Stimulated activated effector memory CD8-positive, alpha-beta T cell treated with anti-CD3 and anti-CD28 coated beads, Interleukin-12 subunit alpha, Interleukin-12 subunit beta, amount 100 ng/mL, for 72 hours (primary cell): ENCODE measurements around the gene SCGB1A1.
A peak's percentile ranks its signal among the peaks of the same experiment; 100 is the strongest.

Source experiments
- ATAC-seq: fragments of 150-1000 bp; cut with Tn5 transposase; 2 replicates; pipeline ENCODE4 v1.10.0; 2021
- DNase-seq, 2 donors: peaks; one replicate each; pipeline ENCODE4 v3.0.0; 2021 to 2022; ENCODE audit warnings: low spot score in 2 of 2
- H3K27ac Mint-ChIP-seq: one replicate; pipeline ENCODE4 v1.8.0; 2022; ENCODE audit warnings: mild to moderate bottlenecking, mixed read lengths
- H3K36me3 Mint-ChIP-seq: one replicate; pipeline ENCODE4 v1.8.0; 2022; ENCODE audit warnings: mild to moderate bottlenecking, mixed read lengths
- H3K4me1 Mint-ChIP-seq: one replicate; pipeline ENCODE4 v1.8.0; 2022; ENCODE audit warnings: mixed read lengths
- H3K4me3 Mint-ChIP-seq: one replicate; pipeline ENCODE4 v1.8.0; 2022; ENCODE audit warnings: mild to moderate bottlenecking, mixed read lengths
- H3K9me3 Mint-ChIP-seq: one replicate; pipeline ENCODE4 v1.8.0; 2022; ENCODE audit warnings: mixed read lengths

Gene SCGB1A1

GRCh38 chr11:62427630-62428233 lies 8.9 kb downstream of the SCGB1A1 start:
- peaks cover 7% of the 10 kb centered on the region for H3K36me3 Mint-ChIP-seq
- H3K27ac Mint-ChIP-seq = peak overlapping the region; percentile 83
- H3K4me3 Mint-ChIP-seq = peak overlapping the region; percentile 47
- ATAC-seq (peak; percentile 77), DNase-seq (peak in 1 of 2 donors; percentile 56)
- no peaks in the 10 kb centered on the region for H3K9me3 Mint-ChIP-seq
- peaks cover 41% of the 10 kb centered on the region for H3K4me1 Mint-ChIP-seq

DNA sequence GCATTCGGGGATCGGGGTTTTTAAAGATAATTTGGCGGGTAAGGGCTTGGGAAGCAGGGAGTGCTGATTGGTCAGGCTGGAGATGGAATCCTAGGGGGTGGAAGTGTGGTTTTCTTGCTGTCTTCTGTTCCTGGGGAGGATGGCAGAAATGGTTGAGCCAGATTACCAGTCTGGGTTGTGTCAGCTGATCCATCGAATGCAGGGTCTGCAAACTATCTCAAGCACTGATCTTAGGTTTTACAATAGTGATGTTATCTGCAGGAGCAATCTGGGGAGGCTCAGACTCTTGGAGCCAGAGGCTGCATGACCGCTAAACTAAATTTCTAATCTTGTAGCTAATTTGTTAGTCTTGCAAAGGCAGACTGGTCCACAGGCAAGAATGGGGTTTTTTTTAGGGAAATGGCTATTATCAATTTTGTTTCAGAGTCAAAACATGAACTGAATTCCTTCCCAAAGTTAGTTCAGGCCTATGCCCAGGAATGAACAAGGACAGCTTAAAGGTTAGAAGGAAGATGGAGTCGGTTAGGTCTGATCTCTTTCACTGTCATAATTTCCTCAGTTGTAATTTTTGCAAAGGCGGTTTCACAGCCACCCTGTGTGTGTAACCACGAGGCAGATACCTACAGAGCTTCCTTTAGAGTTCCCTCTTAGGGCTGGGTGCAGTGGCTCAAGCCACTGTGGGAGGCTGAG lies 10.2 kb downstream of the SCGB1A1 start:
- peaks cover 41% of the 10 kb centered on the region for H3K4me1 Mint-ChIP-seq
- no peak overlapping the region for H3K27ac Mint-ChIP-seq
- H3K4me3 Mint-ChIP-seq = no peak overlapping the region
- no peak for DNase-seq
- H3K36me3 Mint-ChIP-seq = peaks cover 7% of the 10 kb centered on the region
- no peak for ATAC-seq
- no peaks in the 10 kb centered on the region for H3K9me3 Mint-ChIP-seq

DNA sequence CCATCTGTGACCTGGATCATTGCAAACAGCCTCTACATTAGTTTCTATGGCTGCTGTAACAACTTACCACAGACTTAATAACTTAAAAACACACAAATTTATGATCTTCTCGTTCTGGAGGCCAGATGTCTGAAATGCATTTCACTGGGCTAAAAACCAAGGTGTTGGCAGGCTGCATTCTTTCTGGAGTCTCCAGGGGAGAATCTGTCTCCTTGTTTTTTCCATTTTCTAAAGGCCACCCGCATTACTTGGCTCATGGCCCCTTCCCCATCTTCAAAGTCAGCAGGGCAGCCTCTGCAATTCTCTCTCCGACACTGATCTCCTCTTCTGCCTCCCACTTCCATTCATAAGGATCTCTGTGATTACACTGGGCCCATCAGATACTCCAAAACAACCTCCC lies 11.6 kb downstream of the SCGB1A1 start:
- no peak overlapping the region for H3K4me3 Mint-ChIP-seq
- ATAC-seq (no peak), DNase-seq (no peak)
- no peaks in the 10 kb centered on the region for H3K36me3 Mint-ChIP-seq
- H3K4me1 Mint-ChIP-seq = peaks cover 35% of the 10 kb centered on the region
- H3K9me3 Mint-ChIP-seq = no peaks in the 10 kb centered on the region
- peak overlapping the region; percentile 2 for H3K27ac Mint-ChIP-seq

- Mint-ChIP-seq H3K4me1 (peaks cover 30% of the 10 kb centered on the region), H3K9me3 (no peaks in the 10 kb centered on the region), H3K4me3 (no peak overlapping the region), H3K27ac (peak overlapping the region; percentile 2), H3K36me3 (no peaks in the 10 kb centered on the region)
- DNase-seq = no peak
- ATAC-seq = no peak
Observed at GRCh38 chr11:62431171-62431901, 12.5 kb downstream of the SCGB1A1 start.

DNA sequence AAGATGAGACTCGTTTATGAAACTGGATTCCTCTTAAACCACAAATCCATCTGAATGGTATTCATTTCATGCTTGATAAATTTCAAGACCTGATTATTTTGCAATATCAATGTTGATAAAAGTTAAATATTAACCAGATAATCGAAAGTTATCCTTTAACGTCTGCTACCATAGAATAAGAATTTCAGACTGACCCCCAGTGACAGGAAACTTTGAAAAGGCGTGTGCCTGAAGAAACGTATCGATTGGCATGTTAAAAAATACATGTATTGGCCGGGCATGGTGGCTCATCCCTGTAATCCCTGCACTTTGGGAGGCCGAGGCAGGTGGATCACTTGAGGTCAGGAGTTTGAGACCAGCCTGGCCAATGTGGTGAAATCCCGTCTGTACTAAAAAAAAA lies 13.9 kb downstream of the SCGB1A1 start:
- ATAC-seq (no peak), DNase-seq (no peak)
- H3K4me3 Mint-ChIP-seq = no peak overlapping the region
- H3K9me3 Mint-ChIP-seq = no peaks in the 10 kb centered on the region
- H3K4me1 Mint-ChIP-seq = peaks cover 18% of the 10 kb centered on the region
- H3K27ac Mint-ChIP-seq = no peak overlapping the region
- H3K36me3 Mint-ChIP-seq = no peaks in the 10 kb centered on the region

DNA sequence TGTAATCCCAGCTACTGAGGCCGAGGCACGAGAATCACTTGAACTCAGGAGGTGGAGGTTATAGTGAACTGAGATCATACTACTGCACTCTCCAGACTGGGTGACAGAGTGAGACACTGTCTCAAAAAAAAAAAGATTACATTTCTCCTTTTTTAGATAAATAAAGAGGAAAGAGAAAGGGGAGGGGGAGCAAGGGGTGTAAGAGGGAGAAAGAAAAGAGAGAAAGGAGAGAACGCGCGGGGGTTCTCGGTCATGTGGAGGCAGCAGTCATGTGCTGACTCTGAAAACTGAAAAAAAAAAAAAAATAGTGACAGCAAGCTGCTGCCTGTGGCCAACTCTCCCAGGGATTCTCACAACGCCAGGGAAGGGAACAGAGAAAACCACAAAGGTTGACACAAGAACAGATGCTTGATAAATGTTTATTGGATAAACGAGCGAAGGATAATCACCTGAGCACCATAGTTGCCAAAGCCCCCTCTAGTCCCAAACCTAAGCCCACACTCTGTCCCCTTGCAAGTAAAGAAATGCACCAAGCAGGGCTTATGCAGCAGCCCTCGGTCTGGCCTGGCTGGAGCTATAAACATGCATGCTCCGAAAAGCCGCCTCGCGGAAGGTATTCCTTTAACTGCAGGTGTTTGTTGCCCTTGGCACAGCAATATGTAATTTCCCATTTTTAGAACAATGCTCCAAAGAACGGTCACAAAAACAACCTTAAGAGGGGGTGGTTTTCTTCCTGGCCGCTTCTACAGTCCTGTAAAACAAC lies 14.5 kb downstream of the SCGB1A1 start:
- DNase-seq (no peak), ATAC-seq (no peak)
- Mint-ChIP-seq H3K4me3 (no peak overlapping the region), H3K27ac (no peak overlapping the region), H3K36me3 (no peaks in the 10 kb centered on the region), H3K4me1 (peaks cover 14% of the 10 kb centered on the region), H3K9me3 (no peaks in the 10 kb centered on the region)

- DNase-seq (no peak), ATAC-seq (no peak)
- no peak overlapping the region for H3K4me3 Mint-ChIP-seq
- no peaks in the 10 kb centered on the region for H3K36me3 Mint-ChIP-seq
- H3K4me1 Mint-ChIP-seq = peaks cover 9% of the 10 kb centered on the region
- no peaks in the 10 kb centered on the region for H3K9me3 Mint-ChIP-seq
- no peak overlapping the region for H3K27ac Mint-ChIP-seq
Observed at GRCh38 chr11:62433904-62434276, 15.1 kb downstream of the SCGB1A1 start.

DNA sequence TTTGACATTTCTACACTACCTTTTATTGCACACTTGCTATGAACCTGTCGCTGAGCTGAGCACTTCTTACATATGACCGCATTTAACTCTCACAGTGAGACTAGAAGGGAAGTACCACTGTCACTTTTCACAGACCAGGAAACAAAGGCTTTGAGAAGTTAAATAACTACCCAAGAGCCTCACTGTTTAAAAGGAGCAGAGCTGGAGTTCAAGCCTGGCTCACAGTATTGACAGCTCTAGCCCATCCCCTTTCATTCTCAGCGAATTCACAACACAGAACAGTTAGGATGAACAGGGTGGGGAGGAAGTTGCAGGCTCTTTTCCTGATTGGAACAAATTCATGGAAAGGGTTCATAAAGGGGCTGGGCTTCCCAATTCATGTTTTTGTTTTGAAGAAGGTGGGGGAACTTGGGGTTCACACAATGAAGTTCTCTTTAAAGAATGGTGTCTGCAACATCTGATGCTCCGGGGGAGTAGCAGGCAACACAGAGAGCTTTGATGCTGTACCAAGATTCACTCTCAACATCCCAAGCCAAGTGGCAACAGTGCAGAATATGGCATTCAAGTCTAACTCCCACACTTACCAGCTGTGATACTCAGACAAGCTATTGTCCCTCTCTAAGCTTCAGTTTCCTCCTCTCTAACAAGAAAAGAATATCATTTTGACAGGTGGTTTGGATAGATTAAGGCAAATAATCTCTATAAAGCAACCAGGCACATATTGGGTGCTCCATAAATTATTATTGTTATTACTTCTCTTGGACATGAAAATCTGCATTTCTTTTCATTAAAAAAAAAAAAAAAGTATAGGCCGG lies 17.2 kb downstream of the SCGB1A1 start:
- H3K9me3 Mint-ChIP-seq = no peaks in the 10 kb centered on the region
- no peak for DNase-seq
- no peaks in the 10 kb centered on the region for H3K4me1 Mint-ChIP-seq
- H3K27ac Mint-ChIP-seq = no peak overlapping the region
- no peak for ATAC-seq
- H3K36me3 Mint-ChIP-seq = no peaks in the 10 kb centered on the region
- H3K4me3 Mint-ChIP-seq = no peak overlapping the region

DNA sequence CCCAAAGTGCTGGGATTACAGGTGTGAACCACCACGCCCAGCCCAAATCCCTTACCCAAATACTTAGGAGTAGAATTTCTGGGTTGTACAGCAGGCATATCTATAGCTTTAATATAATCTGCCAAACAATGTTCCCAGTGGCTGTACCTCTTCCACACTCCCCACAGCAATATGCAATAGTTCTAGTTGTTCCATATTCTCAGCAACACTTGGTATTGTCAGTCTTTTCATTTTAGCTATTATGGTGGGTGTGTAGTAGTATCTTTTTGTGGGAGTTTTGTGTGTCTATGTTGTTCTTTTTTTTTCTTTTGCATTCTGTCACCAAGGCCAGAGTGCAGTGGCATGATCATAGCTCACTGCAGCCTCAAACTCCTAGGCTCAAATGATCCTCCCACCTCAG lies 18.8 kb downstream of the SCGB1A1 start:
- DNase-seq (no peak), ATAC-seq (no peak)
- no peaks in the 10 kb centered on the region for H3K9me3 Mint-ChIP-seq
- no peaks in the 10 kb centered on the region for H3K4me1 Mint-ChIP-seq
- no peak overlapping the region for H3K4me3 Mint-ChIP-seq
- no peaks in the 10 kb centered on the region for H3K36me3 Mint-ChIP-seq
- H3K27ac Mint-ChIP-seq = no peak overlapping the region

- Mint-ChIP-seq H3K27ac (no peak overlapping the region), H3K4me3 (no peak overlapping the region), H3K36me3 (no peaks in the 10 kb centered on the region), H3K9me3 (no peaks in the 10 kb centered on the region), H3K4me1 (no peaks in the 10 kb centered on the region)
- no peak for ATAC-seq
- DNase-seq = no peak
Observed at GRCh38 chr11:62438641-62439040, 19.8 kb downstream of the SCGB1A1 start.

- Mint-ChIP-seq H3K27ac (no peak overlapping the region), H3K4me3 (no peak overlapping the region), H3K9me3 (no peaks in the 10 kb centered on the region), H3K36me3 (no peaks in the 10 kb centered on the region), H3K4me1 (no peaks in the 10 kb centered on the region)
- no peak for DNase-seq
- ATAC-seq = no peak
Observed at GRCh38 chr11:62439785-62440602, 21.2 kb downstream of the SCGB1A1 start.

DNA sequence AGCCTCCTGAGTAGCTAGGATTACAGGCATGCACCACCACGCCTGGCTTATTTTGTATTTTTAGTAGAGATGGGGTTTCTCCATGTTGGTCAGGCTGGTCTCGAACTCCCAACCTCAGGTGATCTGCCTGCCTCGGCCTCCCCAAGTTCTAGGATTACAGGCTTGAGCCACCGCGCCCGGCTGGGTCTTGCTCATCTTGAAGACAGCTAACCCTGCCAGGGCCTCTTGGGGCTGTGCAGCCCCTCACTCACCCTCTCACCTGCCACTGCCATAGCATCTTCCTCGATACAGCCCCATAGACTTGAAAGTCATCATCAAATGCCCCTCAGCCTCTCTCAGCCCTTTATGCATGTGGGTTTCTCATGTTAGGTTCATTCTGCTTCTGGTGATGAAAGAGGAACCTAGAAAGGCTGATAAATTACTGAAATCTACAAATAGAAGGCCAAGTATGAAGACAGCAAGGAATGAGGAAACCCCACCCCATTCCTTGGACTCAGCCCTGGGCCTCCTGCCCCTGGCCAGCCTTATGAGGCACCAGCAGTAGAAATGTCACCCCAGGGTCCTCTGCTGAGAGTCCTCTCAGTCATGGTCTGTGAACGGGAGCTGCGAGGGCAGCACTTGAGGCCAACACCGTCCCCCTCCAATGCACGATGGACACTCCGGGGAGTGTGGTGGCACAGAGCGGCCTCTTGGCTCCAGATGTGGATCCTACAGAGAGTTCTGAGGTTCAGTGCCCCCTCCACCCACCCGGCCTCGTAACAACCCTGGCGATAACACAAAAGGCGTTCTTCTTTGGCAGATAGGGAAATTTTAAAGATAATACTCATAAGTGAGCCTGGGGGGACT lies 24.8 kb downstream of the SCGB1A1 start:
- peak overlapping the region; percentile 47 for H3K4me3 Mint-ChIP-seq
- DNase-seq (no peak), ATAC-seq (no peak)
- H3K27ac Mint-ChIP-seq = peak overlapping the region; percentile 14
- no peaks in the 10 kb centered on the region for H3K9me3 Mint-ChIP-seq
- no peaks in the 10 kb centered on the region for H3K4me1 Mint-ChIP-seq
- no peaks in the 10 kb centered on the region for H3K36me3 Mint-ChIP-seq

- Mint-ChIP-seq H3K4me1 (no peaks in the 10 kb centered on the region), H3K27ac (peak overlapping the region; percentile 41), H3K4me3 (peak overlapping the region; percentile 47), H3K36me3 (no peaks in the 10 kb centered on the region), H3K9me3 (no peaks in the 10 kb centered on the region)
- peak; percentile 16 for ATAC-seq
- no peak for DNase-seq
Observed at GRCh38 chr11:62444236-62444833, 25.5 kb downstream of the SCGB1A1 start.
